ENCODE measurements around the gene LIF.
A peak's percentile ranks its signal among the peaks of the same experiment; 100 is the strongest.

Gene LIF

DNA sequence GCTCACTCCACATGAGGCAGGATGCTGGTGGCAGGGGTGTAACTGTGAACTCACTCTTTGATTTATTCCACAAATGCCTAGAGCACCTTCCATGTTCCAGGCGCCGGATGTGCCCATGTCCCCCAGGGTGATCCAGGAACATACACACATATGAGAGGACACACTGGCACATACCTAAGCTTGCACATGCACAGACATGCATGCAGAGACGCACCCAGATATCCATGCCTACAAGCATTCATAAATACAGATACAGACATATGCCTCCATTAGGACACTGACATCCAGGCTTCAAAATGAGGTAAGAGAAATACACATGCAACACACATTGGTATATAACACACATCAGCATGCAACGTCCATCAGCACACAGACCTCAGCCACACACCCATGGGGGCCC, 15.6 kb upstream of the LIF start:
- DNase-seq: peak; percentile 22

DNA sequence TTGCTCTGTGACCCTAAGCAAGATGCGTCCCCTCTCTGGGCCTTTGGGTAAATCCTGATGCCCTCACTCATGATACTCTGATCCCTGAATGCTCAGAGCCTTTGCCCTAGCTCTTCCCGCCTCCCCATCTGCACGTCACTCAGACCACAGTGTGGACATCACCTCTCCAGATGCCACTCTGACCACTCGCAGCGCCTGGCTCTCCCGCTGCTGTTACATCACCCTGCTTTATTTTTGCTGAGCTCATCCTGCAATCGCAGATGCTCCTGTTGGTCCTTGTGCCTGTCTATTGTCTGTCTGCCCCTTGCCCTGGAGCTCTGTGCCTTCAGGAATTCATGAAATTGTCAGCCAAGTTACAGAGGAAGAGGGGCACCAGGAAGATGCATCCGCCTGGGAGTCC, 14.6 kb upstream of the LIF start:
- DNase-seq: peak; percentile 40

DNA sequence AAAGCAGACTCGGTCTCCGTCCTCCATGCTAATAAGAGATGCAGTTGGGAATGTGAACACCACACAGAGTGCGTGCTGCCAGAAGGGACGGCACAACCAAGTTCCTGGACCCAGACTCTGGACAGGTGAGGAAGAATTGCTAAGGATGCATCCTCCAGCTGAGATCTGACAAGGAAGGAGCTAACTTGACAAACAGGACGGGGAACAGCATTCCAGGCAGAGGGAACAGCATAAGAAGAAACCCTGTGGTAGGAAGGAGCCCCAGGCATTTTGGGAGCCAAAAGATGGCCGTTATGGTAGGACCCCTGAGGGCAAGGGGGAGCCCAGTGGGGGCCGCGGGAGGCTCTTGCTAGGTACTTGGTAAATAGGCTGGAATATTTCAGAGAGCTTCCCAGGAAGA, 14.1 kb upstream of the LIF start:
- DNase-seq: no peak

DNA sequence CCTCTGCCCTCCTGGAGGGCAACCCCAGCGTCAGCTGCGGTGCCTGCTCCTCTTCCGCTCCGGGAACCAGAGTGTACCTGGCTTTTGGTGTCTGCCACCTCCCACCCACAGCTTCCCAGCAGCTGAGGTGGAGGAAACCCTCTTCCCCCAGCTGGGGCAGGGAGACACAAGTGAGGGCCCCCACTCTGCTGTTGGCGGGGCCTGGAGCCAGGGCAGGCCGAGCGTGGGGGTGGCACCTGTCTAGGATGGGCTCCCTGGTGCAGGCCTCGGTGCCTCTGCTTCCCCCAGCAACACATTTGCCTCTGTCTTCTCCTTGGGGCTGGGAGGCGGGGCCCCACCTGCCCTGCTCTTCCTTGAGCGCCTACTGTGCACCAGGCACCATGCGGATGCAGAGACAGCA, 13.7 kb upstream of the LIF start:
- DNase-seq: no peak

DNA sequence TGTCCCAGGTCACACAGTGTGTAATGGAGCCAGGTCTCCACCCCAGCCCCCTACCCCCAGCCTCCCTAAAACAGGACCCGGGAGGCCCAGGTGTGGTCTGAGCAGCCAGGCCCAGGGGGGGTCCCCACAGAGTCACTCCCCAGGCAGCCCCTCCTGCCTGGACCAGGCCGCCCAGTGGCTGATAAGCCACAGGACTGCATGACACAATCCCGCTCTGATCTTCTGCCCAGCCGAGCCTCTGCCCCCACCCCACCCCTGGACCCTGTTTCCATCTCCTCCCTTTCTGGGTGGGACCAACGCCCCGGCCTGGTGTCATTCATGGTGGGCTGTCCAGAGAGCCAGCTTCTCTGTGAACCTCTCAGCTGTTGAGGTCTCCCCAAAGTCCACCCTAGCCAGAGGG, 7.8 kb upstream of the LIF start:
- no peak for DNase-seq

DNA sequence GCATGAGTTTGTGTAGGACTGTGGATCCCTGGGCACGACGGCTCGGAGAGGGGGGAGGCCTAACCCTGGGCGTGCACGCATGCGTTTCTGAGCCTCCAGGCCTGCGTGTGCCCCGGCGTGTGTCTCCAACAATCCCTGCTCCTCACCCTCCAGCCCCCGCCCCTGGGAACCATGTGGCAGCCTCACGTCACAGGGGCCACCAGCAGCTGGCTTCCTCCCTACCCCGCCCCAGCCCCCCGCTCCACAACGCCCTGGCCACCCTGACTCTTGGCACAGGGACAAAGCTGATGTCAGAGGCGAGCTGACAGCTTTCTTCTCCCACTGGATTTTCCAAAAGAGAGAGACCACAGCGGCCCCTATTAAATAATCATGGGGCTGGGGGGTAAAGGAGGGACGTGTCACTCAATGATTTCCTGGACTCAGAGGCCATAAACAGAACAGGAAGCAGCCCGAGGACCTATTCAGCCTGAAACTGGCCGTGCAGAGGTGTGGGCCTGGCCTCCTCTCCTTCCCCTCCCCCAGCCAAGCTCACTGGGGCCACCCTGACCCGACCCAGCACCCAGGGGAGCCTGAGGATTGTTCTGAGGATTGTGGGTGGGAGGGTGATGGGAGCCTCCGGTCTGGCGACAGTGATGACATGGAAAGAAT, 6.8 kb upstream of the LIF start:
- peak; percentile 52 for DNase-seq

DNA sequence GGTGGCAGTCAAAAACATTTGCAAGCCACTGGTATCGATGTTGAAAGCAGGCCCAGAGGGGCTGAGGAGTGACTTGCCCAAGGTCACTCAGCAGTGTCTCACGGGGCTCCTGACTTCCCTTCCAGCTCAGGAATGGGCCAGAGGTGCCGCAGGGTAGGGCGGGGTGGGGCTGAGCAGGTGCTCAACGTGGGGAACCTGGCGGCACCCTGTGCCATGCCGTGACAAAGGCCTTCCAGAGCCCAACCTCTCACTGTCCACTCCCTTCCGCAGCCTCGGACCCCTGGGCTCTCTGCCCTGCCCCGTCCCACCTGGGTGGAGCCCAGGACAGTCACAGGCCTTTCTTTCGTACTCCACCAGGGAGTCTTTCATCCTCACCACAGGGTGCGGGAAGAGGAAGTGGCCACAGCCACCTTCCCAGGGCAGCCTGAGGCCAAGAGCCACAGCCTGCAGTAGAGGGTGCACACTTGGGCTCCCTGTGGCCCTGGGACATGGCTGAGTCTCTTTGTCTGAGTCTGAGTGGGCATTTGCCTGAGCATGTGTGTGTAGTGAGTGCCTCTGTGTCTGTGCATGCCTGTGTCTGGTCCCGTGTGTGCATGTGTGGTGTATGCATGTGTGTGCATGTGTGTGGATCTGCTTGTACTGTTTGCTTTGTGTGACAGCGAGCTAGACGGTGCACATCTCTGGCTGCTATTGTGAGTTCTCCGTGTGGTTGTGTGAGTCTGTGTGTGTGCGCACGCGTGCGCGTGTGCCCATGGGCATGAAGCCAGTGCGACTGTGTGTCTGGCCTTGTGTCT, 6.0 kb upstream of the LIF start:
- peak; percentile 25 for DNase-seq

DNA sequence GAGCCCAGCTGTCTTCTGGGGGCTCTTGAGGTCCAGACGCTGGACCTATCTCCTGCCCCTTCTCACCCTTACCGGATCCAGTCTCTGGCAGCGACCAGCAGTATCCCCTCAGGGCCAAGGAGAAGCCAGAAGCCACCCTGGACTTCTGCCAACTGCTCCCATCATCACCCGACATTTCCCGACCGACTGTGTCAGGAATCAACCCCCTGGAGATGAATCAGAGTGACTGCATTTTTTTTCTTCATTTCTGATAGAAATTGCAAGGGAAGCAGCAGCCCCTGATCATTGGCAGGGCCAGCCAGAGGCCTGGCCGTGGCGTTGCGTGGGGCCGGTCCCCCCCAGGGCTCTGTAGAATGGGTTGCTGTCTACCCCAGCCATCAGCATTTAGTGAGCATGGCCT, 5.2 kb upstream of the LIF start:
- DNase-seq: no peak

DNA sequence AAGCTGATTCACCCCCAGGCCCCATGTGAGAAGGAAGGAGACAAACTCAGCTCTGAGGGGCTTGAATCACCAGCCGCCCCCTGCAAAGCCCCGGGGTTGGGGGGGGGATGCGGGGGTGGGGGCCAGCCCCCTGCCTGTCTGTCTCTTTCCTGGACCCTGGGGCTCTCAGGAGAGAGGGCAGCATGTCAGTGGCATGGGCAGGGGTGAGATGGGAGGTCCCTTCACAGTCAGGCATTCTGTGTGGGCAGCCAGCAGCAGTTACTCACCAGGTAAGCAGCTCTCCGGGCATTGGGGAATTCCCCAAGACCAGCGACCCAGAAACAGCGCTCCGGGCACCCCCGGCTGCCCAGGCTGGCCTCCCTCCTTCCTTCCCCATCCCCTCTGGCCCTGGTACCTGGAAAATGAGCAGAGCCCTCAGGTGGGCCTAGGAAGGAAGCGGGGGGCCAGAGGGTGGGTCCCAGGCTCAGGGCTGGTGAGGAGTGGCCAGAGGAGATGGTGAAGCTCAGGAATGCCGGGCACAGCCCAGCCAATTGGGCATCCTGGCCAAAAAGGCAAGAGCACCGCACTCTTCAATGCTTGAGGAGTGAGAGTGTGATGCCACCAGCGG, 4.2 kb upstream of the LIF start:
- DNase-seq: peak; percentile 52

DNA sequence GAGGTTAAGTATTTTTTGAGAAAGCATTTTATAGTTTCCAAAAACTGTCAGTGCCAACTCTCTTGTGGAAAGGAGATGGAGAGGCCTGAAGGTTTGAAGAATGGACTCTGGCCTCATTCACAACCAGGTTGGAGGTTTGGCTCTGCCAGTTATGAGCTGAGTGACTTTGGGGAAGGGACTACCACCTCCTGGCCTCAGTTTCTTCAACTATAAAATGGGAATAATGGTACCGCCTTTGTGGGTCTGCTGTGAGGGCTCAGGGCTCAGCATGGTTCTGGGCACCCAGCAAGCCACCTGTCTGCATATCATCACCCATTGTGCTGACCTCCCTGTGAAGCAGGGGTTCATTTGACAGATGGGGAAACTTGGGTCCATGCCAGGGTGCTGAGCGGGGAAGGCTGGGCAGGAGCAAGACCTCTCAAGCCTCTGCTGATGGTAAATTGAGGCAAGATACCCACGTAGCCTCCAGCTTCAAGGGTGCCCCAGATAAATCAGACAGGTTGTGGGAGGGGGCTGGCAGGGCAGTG, 3.5 kb upstream of the LIF start:
- no peak for DNase-seq

DNA sequence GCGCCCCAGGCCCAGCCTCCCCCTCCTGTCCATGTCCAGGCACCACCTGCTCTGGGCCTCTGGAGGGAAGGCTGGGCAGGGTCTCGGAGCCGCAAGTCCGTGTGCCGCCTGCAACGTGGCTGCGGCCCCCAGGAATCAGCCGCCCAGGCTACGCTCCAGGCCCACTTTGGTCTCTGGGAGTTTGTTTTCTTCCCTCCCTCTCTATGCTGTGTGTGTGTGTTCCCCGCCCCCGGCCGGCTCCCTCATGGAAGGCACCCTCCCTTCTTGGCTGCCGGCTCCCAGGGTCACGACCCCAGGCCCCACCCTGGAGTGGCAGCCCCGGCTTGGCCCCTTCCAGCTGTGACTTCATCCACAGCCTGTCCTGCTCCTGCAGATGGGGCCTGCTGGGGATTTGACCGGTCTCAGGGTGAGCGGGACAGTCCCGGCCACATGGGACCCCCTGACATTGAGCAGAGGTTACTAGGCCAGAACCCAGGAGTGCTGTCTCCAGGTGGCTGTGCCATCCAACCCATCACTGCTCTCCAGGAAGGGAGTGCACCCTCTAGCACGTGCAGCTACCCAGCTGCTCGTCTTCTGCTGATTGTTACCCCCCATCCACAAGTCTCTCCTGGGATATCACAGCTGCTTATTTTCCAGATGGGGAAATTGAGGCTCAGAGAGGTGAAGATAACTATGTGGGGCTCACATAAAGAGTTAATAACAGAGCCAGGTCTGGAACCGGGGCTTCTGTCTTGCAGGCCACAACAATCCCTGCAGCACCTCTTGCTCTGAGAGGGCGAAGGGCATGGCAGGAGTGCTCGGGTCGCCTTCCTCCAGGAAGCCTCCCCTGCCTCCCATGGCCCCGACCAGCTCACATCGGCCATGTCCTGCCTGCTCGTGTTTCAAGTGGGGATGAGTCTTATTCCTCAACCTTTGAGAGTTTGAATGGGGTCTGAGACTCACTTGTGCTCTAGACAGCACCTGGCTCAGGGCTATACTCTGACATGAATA, 2.8 kb upstream of the LIF start:
- DNase-seq: no peak

DNA sequence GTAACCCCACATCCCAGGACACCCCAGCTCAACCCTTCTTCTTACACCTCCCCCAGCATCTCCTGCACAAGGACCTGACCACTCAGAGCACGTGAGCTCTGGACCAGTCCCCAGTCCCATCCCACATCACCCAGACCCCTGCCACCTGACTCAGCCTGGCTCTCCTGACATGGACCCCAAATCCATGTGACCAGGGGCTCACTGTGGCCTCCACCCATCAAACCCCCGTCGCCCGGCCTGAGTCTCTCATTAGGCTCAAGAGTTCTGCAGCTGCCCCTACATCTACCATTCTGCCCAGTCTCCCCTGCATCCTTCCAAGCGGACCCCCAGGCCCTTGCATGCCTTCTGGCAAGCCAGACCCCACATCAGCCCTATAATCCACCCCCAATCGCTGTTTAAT, 1.9 kb upstream of the LIF start:
- no peak for DNase-seq

DNA sequence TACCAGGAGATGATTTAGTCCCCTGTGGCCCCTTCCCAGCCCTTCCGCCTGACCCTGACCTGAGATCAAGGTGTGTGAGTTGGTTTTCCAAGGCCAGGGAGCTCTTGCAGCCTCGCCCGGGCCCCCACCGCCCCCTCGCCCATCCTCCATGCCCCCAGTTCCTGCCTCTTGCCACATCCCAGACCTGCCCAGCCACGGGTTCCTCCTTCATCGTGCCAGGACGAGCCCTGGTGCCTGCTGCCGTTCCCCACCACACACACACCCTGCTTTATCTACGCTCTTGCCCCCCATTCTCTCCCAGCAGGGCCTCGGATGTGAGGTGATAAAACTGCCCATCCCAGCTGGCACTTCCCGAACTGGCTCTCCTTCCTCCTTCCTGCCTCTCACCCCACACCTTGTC, 1.4 kb upstream of the LIF start:
- no peak for DNase-seq

DNA sequence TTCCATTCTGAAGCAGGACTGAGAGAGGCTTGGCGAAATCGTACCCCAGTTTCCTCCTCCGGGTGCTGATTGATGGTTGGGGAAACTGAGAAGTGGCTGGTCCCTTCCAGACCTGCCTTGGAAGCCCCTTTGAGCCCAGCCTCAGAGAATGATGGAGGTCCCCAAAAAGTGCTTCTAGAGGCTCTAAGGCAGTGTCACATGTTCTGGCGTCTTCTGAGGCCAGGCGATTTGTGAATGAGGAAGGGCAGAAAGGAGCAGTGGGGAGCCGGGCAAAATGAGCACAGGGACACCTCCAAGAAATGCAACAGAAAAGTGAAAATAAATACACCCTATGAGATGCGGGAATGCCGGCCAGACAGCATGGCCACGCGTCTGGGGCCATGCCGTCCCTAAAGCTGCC, 1.0 kb upstream of the LIF start:
- DNase-seq: no peak

DNA sequence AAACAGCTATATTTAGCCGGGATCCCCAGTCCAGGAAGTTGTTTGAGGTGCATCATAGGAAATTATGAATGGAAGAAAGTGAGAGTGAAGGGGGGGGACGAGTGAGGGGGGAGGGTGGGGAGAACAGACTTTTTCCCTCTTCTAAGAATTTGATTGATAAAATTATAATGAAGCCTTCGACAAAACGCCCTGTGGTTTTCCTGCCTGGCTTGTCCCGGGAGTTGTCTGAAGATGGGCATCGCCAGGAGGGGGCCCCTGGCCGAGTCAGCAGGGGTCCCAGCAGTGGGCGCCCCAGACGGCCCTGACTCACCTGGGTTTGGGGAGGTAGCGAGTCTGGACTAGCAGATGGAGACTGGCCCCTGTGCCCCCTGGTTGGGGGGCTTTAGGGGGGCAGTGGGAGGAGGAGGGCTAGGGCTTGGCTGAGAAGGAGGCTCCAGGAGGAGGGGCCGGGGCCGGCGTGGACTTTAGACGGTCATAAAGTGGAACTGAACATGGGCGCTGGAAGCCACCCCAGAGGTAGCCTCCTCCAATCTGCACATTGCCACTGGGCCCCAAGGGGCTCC, 336 bp upstream of the LIF start:
- DNase-seq: no peak

DNA sequence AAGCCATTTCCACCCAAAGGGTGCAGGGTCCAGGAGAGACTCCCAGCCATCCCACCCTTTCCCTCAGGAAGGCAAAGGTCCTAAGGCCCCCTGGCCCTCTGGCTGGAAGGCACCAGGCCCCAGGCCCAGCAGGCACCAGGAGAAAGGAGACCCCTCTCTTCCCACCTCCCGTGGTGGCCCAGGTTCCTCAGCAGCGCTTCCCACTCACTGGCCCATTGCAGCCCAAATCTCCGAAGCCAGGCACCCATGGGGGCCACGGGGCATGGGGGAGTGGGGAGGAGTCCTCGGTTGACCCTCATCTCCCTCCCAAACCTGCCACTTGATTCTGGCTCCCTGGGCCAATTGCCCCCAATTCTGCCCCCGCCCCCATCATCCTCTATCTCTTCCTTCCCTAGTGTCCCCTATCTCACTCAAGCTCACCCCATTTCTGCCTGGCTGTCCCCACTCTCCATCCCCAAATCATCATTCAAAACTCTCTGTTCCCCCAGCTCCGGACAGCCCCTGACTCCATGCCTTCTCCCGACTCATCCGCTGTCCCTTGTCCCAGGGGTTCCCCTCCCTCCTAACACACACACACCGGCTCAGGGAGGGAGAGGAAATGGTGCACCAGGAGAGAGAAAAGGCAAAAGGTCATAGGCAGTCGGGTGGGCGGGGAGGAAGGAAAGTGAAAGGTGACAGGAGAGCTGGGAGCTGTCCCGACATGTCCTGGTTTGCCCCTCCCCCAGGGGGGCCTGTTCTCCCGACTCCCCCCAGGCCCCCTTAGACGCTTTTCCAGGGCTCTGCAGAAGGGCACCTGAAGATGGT, 1.2 kb downstream of the LIF start:
- DNase-seq: peak; percentile 71

DNA sequence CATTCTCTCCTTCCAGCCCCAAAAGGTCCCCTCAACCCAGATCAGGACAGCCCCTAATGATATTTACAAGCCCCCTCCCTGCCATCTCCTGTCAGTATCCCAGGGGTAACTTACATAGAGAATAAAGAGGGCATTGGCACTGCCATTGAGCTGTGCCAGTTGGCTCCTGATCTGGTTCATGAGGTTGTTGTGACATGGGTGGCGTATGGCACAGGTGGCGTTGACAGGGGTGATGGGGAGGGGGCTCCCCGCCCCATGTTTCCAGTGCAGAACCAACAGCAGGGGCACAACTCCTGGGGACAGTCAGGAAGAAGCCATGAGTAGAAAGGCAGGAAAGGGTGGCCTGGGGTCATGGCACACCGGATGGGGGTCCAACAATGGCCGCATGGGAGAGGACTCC, 1.9 kb downstream of the LIF start:
- DNase-seq: peak; percentile 45

DNA sequence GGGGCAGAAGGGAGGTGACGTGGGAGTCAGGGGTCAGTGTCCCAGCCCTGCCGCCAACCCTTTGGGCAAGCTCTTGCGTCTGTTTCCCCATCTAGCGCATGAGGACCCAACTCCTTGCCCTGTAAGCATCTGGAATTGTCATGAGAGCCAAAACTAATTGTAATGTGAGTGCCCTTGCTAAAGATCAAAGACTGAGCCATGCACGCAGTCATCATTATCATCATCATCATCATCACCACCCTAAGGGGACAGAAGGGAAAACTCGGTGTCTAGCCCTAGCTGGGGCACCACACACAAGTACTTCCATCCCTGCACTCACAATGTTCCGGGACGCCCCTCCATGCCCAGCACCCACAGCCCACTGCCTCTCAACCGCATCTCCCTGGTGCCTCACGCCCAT, 2.5 kb downstream of the LIF start:
- DNase-seq: no peak

DNA sequence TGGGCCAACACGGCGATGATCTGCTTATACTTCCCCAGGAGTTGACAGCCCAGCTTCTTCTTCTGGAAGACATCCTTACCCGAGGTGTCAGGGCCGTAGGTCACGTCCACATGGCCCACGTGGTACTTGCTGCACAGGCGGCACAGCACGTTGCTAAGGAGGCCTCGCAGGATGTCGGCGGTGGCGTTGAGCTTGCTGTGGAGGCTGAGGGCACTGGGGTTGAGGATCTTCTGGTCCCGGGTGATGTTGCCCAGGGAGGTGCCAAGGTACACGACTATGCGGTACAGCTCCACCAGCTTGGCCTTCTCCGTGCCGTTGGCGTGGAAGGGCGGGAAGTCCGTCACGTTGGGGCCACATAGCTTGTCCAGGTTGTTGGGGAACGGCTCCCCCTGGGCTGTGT, 2.9 kb downstream of the LIF start:
- peak; percentile 64 for DNase-seq

DNA sequence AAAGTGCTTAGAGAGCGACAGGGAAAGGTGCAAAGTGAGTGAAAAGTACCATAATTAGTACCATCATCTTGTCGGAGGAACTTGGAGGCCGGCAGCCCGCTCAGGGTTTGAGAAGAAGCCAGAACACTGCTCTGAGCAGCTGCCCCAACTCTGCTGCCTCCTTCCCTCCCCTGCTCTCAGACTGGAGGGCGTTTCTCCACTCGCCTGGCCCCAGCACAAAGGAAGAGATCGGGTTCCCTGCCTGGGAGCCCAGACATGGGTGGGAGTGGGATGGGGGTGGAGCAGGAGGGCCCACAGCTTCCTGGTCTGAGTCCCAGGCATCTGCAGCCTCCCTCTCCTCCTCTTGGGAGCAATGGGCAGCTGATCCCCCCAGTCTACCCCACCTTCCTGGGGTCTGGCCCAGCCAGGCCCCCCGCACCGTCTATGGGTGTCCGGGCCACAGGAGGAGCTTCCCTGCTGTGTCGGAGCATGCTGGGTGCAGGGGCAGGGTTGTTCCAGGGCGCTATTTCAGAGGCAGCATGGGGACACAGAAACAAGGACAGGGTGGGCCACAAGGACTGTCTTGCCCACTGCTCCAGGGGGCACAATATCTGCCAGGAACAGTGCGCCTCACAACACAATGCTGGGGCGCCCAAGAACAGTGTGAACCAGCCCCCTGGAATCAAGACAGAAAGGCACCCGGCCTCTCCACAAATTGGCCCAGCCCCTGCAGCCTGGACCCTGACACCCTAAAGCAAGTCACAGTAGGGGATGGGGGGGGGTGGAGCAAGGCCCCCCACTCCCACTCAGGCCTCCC, 4.8 kb downstream of the LIF start:
- DNase-seq: peak; percentile 46
